C4-2B (cell line): ENCODE results near the gene L3MBTL4.
"Not testable (repeated sequence)": the region's sequence is repeated elsewhere in the genome, so short reads cannot be mapped to it uniquely, and the experiment has no call there.

Experiments
- H3K27ac ChIP-seq: fragments of 450-650 bp; 2 replicates; pipeline ENCODE4 v1.5.1; 2017
- ZFX ChIP-seq: fragments of 450-650 bp; IDR thresholded peaks from 2 replicates; pipeline ENCODE4 v1.6.1; 2017
- TF ChIP-seq, protein P1 (sequence below): fragments of 450-650 bp; conservative IDR thresholded peaks from 2 replicates; pipeline ENCODE4 v1.5.1; 2017; ENCODE audit warnings: mild to moderate bottlenecking

The L3MBTL4 gene

GRCh38 chr18:6270771-6271216 lies 143.9 kb downstream of the L3MBTL4 start:
- no peak overlapping the region for H3K27ac ChIP-seq
- TF ChIP-seq, protein P1, sequence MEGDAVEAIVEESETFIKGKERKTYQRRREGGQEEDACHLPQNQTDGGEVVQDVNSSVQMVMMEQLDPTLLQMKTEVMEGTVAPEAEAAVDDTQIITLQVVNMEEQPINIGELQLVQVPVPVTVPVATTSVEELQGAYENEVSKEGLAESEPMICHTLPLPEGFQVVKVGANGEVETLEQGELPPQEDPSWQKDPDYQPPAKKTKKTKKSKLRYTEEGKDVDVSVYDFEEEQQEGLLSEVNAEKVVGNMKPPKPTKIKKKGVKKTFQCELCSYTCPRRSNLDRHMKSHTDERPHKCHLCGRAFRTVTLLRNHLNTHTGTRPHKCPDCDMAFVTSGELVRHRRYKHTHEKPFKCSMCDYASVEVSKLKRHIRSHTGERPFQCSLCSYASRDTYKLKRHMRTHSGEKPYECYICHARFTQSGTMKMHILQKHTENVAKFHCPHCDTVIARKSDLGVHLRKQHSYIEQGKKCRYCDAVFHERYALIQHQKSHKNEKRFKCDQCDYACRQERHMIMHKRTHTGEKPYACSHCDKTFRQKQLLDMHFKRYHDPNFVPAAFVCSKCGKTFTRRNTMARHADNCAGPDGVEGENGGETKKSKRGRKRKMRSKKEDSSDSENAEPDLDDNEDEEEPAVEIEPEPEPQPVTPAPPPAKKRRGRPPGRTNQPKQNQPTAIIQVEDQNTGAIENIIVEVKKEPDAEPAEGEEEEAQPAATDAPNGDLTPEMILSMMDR, result no peak
- no peak for TF ChIP-seq ZFX

- no peak for TF ChIP-seq ZFX
- TF ChIP-seq, protein P1, result no peak
- no peak overlapping the region for H3K27ac ChIP-seq
Measured at GRCh38 chr18:6269660-6270332, 144.9 kb downstream of the L3MBTL4 start.

DNA sequence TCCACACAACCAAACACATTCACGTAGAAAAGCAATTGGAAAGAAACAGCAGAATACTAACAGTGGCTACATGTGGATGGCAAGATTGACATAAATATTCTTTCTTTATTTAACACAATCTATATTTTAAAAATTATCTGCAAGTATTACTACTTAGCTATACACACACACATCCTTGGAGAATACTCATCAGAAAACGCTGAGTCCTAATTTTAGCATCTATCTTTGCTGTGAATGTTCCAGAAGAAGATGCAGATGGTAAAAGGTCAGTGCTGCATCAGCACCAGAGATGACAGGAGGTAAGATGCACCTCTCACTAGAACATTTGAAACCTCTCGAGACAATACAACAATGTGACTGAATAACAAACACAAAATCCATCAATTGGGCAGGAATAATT lies 148.5 kb downstream of the L3MBTL4 start:
- no peak overlapping the region for H3K27ac ChIP-seq
- no peak for TF ChIP-seq ZFX
- TF ChIP-seq, protein P1, result no peak

DNA sequence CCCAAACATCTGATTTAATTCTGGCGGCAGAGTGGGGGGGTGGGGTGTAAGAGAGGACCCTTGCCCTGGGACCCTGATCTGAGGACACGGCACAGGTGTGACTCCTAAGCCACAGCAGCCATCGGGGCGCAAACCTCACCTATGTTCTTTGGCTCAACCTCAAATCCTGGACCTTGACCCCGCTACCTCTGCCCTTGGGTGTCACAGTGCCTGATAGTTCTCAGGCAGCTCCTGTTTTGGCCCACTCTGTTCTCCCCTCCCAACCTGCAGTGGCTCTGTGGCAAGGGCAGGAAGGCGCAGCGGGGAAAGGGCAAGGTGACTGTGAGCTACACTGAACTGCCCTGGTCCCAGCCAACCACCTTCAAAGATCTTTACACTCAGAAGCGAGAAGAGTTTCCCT lies 152.8 kb downstream of the L3MBTL4 start:
- TF ChIP-seq, protein P1, result no peak
- no peak for TF ChIP-seq ZFX

GRCh38 chr18:6259324-6259723 lies 155.4 kb downstream of the L3MBTL4 start:
- not testable (repeated sequence) for H3K27ac ChIP-seq

More for the DNA sequence above, 152.8 kb downstream of the L3MBTL4 start:
- no peak overlapping the region for H3K27ac ChIP-seq

DNA sequence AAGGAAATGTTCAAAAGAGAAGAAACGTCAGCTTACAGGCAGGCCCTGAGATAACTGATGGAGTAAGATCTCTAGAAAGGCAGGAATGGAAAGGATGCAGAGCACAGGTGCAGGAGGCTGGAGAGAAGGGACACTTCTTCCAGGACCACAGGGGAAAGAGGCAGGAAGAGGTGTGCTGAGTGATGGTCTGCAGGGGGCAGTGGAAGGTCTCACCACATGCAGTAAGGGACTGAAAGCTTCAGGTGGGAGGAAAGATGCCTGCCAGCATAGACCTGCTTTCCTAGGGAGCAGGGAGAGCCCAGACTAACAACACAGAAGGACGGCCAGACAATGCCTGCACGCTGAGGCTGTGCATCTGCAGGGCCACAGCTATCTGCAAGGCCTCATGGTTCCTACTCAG lies 156.8 kb downstream of the L3MBTL4 start:
- TF ChIP-seq ZFX, result no peak
- TF ChIP-seq, protein P1, result no peak
- no peak overlapping the region for H3K27ac ChIP-seq

- no peak for TF ChIP-seq ZFX
- TF ChIP-seq, protein P1, result no peak
- H3K27ac ChIP-seq, result no peak overlapping the region
Measured at GRCh38 chr18:6256521-6256920, 158.2 kb downstream of the L3MBTL4 start.

DNA sequence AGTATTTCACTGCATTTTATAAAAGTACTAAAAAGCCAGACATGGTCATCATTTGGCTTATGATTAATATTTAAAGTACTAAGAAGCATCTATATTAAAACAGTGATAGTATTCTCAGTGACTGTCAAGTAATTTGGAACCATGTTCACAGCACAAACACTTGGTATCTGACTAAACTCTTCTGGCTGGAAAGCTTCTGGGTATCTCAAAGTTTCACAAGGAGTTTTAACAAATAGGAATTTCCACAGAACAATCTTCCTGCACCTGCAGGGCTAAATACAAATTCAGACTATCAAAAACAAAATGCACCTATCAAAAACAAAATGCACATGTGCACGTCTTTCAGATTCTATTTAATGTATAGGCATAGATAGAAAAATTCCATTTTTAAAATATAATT lies 158.8 kb downstream of the L3MBTL4 start:
- TF ChIP-seq ZFX, result no peak
- TF ChIP-seq, protein P1, result no peak
- H3K27ac ChIP-seq, result no peak overlapping the region
